NT2/D1 (cell line): Measurements from ENCODE around the gene BCOR.

Source experiments
- DNase-seq: peaks from one replicate; pipeline ENCODE4 v3.0.0-alpha.2; 2011; ENCODE audit warnings: low read depth, low spot score
- H3K27me3 ChIP-seq: 2 replicates; pipeline ENCODE4 v1.6.0; 2011; ENCODE audit warnings: mild to moderate bottlenecking; ENCODE audit not compliant: insufficient read length, insufficient read depth
- H3K36me3 ChIP-seq: 2 replicates; pipeline ENCODE4 v1.6.1; 2011; ENCODE audit warnings: mild to moderate bottlenecking, low read length, mixed read lengths; ENCODE audit not compliant: insufficient read depth, insufficient read length
- H3K4me1 ChIP-seq: 2 replicates; pipeline ENCODE4 v1.5.1; 2011; ENCODE audit not compliant: insufficient read depth, insufficient read length
- H3K4me3 ChIP-seq: 2 replicates; pipeline ENCODE4 v1.5.1; 2011; ENCODE audit warnings: low read depth; ENCODE audit not compliant: insufficient read length
- H3K9ac ChIP-seq: 2 replicates; pipeline ENCODE4 v1.6.0; 2011; ENCODE audit warnings: low read depth; ENCODE audit not compliant: insufficient read length
- H3K9me3 ChIP-seq: 2 replicates; pipeline ENCODE4 v1.5.1; 2011; ENCODE audit warnings: mild to moderate bottlenecking, low read length; ENCODE audit not compliant: insufficient read depth
- SUZ12 ChIP-seq: IDR thresholded peaks from 2 replicates; pipeline ENCODE4 v1.6.1; 2011; ENCODE audit not compliant: insufficient read length, insufficient read depth; ENCODE audit errors: extremely low read depth
- YY1 ChIP-seq: IDR thresholded peaks from 2 replicates; pipeline ENCODE4 v1.6.1; 2011; ENCODE audit not compliant: insufficient read length, insufficient read depth
- ZNF274 ChIP-seq: IDR thresholded peaks from 2 replicates; pipeline ENCODE4 v1.6.1; 2011; ENCODE audit warnings: mild to moderate bottlenecking, low read depth, low read length

The BCOR gene

GRCh38 chrX:40109288-40110008 lies 11.7 kb upstream of the BCOR start:
- peak overlapping the region; percentile 80 for H3K9ac ChIP-seq
- DNase-seq: no peak
- no peaks in the 10 kb centered on the region for H3K36me3 ChIP-seq
- H3K27me3 ChIP-seq: peaks cover 6% of the 10 kb centered on the region
- peak overlapping the region; percentile 49 for H3K4me3 ChIP-seq
- no peak for TF ChIP-seq SUZ12
- no peak for TF ChIP-seq ZNF274
- H3K9me3 ChIP-seq: no peaks in the 10 kb centered on the region
- peaks cover 2% of the 10 kb centered on the region for H3K4me1 ChIP-seq

GRCh38 chrX:40108959-40109287 lies 11.2 kb upstream of the BCOR start:
- peak overlapping the region; percentile 80 for H3K9ac ChIP-seq
- DNase-seq: no peak
- no peaks in the 10 kb centered on the region for H3K36me3 ChIP-seq
- peak overlapping the region; percentile 49 for H3K4me3 ChIP-seq
- H3K9me3 ChIP-seq: no peaks in the 10 kb centered on the region
- H3K27me3 ChIP-seq: peaks cover 12% of the 10 kb centered on the region
- no peak for TF ChIP-seq ZNF274
- no peak for TF ChIP-seq YY1
- no peak for TF ChIP-seq SUZ12
- peaks cover 2% of the 10 kb centered on the region for H3K4me1 ChIP-seq

GRCh38 chrX:40108162-40108958 lies 10.6 kb upstream of the BCOR start:
- H3K4me3 ChIP-seq: peak overlapping the region; percentile 49
- H3K9ac ChIP-seq: peak overlapping the region; percentile 80
- H3K36me3 ChIP-seq: no peaks in the 10 kb centered on the region
- H3K9me3 ChIP-seq: no peaks in the 10 kb centered on the region
- no peak for DNase-seq
- peaks cover 2% of the 10 kb centered on the region for H3K4me1 ChIP-seq
- H3K27me3 ChIP-seq: peaks cover 17% of the 10 kb centered on the region
- TF ChIP-seq YY1 (no peak), SUZ12 (no peak), ZNF274 (no peak)

GRCh38 chrX:40107291-40108161 lies 9.8 kb upstream of the BCOR start:
- Histone ChIP-seq H3K4me1 (peaks cover 6% of the 10 kb centered on the region), H3K27me3 (peaks cover 25% of the 10 kb centered on the region), H3K9ac (peak overlapping the region; percentile 80), H3K4me3 (peak overlapping the region; percentile 49), H3K9me3 (no peaks in the 10 kb centered on the region), H3K36me3 (no peaks in the 10 kb centered on the region)
- no peak for TF ChIP-seq YY1
- TF ChIP-seq SUZ12: no peak
- TF ChIP-seq ZNF274: no peak
- no peak for DNase-seq

GRCh38 chrX:40106676-40107290 lies 9.0 kb upstream of the BCOR start:
- Histone ChIP-seq H3K9me3 (no peaks in the 10 kb centered on the region), H3K4me3 (peak overlapping the region; percentile 49), H3K36me3 (no peaks in the 10 kb centered on the region), H3K27me3 (peaks cover 33% of the 10 kb centered on the region), H3K4me1 (peaks cover 6% of the 10 kb centered on the region), H3K9ac (peak overlapping the region; percentile 80)
- DNase-seq: no peak
- no peak for TF ChIP-seq YY1

GRCh38 chrX:40105835-40106675 lies 8.3 kb upstream of the BCOR start:
- H3K4me1 ChIP-seq: peaks cover 6% of the 10 kb centered on the region
- H3K9me3 ChIP-seq: no peaks in the 10 kb centered on the region
- no peak for DNase-seq
- H3K27me3 ChIP-seq: peaks cover 39% of the 10 kb centered on the region
- TF ChIP-seq YY1: no peak
- no peak for TF ChIP-seq ZNF274
- no peak for TF ChIP-seq SUZ12
- peak overlapping the region; percentile 53 for H3K4me3 ChIP-seq
- peak overlapping the region; percentile 85 for H3K9ac ChIP-seq
- no peaks in the 10 kb centered on the region for H3K36me3 ChIP-seq
